Measurements from ENCODE around the gene CAB39L. TPM values are rescaled to one million over a fixed set of nuclear protein-coding genes. Genes with fewer than 3 reads are reported as not detected.

The CAB39L gene
- polyA plus RNA-seq, 1 of the 3 experiments (the other 2 are of a cell fraction) = 2.6 TPM

DNA sequence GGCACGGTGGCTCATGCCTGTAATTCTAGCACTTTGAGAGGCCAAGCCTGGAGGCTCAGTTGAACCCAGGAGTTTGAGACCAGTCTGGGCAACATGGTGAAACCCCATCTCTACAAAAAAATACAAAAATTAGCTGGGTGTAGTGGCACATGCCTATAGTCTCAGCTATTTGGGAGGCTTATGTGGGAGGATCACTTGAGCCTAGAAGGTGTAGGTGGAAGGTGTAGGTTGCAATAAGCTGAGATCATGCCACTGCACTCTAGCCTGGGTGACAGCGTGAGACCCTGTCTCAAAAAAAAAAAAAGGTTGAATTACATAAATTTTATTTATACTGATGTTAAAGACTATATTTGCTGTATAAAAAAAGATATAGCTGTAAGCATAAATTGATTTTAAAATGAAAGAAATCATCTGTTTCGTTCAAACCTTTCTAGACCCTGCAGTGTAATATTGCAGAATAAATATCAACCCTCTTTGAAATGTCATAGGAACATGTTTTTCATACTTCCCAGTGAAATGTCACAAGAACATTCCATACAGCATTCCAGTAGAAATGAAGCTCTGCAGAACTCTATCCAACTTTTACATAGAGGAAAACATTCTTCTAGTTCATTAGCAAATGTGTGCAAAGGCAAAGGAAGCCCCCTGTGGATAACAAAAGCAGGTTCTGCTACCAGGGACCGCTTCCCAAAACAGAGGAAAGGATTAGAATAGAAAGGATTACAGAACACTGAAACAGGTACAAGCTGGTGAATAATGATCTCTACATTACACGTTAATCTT is 76.0 kb downstream of the CAB39L start:
- CTCF ChIA-PET = interaction anchor here (0.8 to 1.3 kb wide), 3 partner anchors 67 to 239 kb away, joined by 3 read pairs; no protein-coding TSS in a partner anchor
- H3K4me3 ChIP-seq (ENCODE audit: low read depth in 2 of 2, low read length in 1 of 2) = no peak overlapping the region
- peaks cover 0 to 8% of the 10 kb centered on the region in 2 experiments; a peak in 2 of 4 replicates for H3K4me1 ChIP-seq (ENCODE audit: control insufficient read depth in 1 of 2, insufficient read depth in 2 of 2, low read depth in 1 of 2, low read length in 1 of 2)
- no peak for DNase-seq
- no peaks in the 10 kb centered on the region for H4K20me1 ChIP-seq (ENCODE audit: insufficient read depth)
- TF ChIP-seq TCF12 (IDR thresholded peaks at IDR 0.05) (peak; percentile 13; the same call in 1 of the 2 replicates), GABPA (IDR thresholded peaks at IDR 0.05; ENCODE audit: low read depth) (no peak)
- no peaks in the 10 kb centered on the region for H3K36me3 ChIP-seq (replicated peaks in 1 of 2; ENCODE audit: control insufficient read depth in 1 of 2, insufficient read depth in 2 of 2, low read length in 1 of 2)
- no peak overlapping the region for H3K4me2 ChIP-seq
- no peaks in the 10 kb centered on the region for H3K79me2 ChIP-seq (ENCODE audit: insufficient read depth)
- H3F3A ChIP-seq (replicated peaks; ENCODE audit: insufficient read depth) = no peaks in the 10 kb centered on the region
- H3K9me3 ChIP-seq = no peaks in the 10 kb centered on the region
- H3K27ac ChIP-seq (ENCODE audit: low read depth in 2 of 2, low read length in 1 of 2) = no peak overlapping the region
- POLR2A ChIA-PET = no interaction called here
- WGBS (ENCODE audit: low lambda C conversion rate) = 79% methylated on average over 5 of the region's 5 CpGs
- no peak overlapping the region for H2AFZ ChIP-seq (ENCODE audit: low read depth)
- no peaks in the 10 kb centered on the region for H3K9me2 ChIP-seq
- H3K27me3 ChIP-seq (ENCODE audit: insufficient read depth) = no peaks in the 10 kb centered on the region
- no peak overlapping the region for H3K9ac ChIP-seq

DNA sequence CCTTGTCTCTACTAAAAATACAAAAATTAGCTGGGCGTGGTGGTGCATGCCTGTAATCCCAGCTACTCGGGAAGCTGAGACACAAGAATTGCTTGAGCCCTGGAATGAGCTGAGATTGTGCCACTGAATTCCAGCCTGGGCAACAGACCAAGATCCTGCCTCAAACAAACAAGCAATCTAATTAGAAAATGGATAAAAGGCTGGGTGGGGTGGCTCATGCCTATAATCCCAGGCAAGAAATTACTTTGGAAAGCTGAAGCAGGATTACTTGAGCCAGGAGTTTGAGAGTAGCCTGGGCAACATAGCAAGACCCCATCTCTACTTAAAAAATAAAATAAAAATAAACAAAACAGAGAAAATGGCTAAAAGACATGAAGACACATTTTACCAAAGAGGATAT is 77.0 kb downstream of the CAB39L start:
- TF ChIP-seq RCOR1 (IDR thresholded peaks at IDR 0.05; ENCODE audit: low read length) (no peak), TAF1 (IDR thresholded peaks at IDR 0.05; ENCODE audit: borderline replicate concordance, low read depth, low read length) (no peak), FOSL2 (IDR thresholded peaks at IDR 0.05; ENCODE audit: borderline replicate concordance, low read depth) (no peak), GATA2 (CRISPR knock-in tag; IDR thresholded peaks at IDR 0.05) (no peak), EP300 (IDR thresholded peaks at IDR 0.05; ENCODE audit: borderline replicate concordance in 1 of 2, low read depth in 1 of 2, low read length in 1 of 2) (no peak)
- TF ChIP-seq, protein P1, sequence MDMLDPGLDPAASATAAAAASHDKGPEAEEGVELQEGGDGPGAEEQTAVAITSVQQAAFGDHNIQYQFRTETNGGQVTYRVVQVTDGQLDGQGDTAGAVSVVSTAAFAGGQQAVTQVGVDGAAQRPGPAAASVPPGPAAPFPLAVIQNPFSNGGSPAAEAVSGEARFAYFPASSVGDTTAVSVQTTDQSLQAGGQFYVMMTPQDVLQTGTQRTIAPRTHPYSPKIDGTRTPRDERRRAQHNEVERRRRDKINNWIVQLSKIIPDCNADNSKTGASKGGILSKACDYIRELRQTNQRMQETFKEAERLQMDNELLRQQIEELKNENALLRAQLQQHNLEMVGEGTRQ (IDR thresholded peaks at IDR 0.05; ENCODE audit: borderline replicate concordance, low read depth, low read length) = no peak
- Histone ChIP-seq H2AFZ (ENCODE audit: low read depth) (no peak overlapping the region), H3K27me3 (ENCODE audit: insufficient read depth) (no peaks in the 10 kb centered on the region), H3K79me2 (ENCODE audit: insufficient read depth) (no peaks in the 10 kb centered on the region), H3K36me3 (replicated peaks in 1 of 2; ENCODE audit: control insufficient read depth in 1 of 2, insufficient read depth in 2 of 2, low read length in 1 of 2) (no peaks in the 10 kb centered on the region), H3F3A (replicated peaks; ENCODE audit: insufficient read depth) (no peaks in the 10 kb centered on the region), H3K4me2 (no peak overlapping the region), H3K9me3 (no peaks in the 10 kb centered on the region), H3K4me3 (ENCODE audit: low read depth in 2 of 2, low read length in 1 of 2) (no peak overlapping the region), H3K4me1 (ENCODE audit: control insufficient read depth in 1 of 2, insufficient read depth in 2 of 2, low read depth in 1 of 2, low read length in 1 of 2) (peaks cover 0 to 8% of the 10 kb centered on the region in 2 experiments; a peak in 2 of 4 replicates), H3K27ac (ENCODE audit: low read depth in 2 of 2, low read length in 1 of 2) (no peak overlapping the region), H4K20me1 (ENCODE audit: insufficient read depth) (no peaks in the 10 kb centered on the region), H3K9me2 (no peaks in the 10 kb centered on the region), H3K9ac (no peak overlapping the region)
- no peak for DNase-seq
- 69% methylated on average over 2 of the region's 2 CpGs for WGBS (ENCODE audit: low lambda C conversion rate)
- POLR2A ChIA-PET = no interaction called here
- CTCF ChIA-PET = interaction anchor here (0.9 to 1.3 kb wide), 3 partner anchors 50 to 240 kb away, joined by 3 read pairs; no protein-coding TSS in a partner anchor

DNA sequence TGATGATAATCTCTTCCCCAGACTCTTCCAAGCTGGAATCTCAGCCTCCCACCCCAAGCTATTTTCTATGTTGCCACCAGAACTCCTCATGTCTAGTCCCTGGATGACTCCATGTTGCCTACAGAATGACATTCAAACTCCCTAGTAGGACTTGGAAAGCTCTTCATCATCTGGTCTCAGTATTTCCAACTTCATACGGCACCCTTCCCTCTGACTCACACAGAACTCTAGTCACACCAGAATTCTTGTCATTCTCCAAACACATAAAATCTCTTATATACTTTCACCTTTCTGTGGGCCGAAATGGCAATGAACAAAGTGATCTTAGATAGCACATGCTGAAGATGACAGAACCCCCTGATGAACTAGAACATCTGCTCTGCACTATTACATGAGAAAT is 86.2 kb downstream of the CAB39L start:
- no peaks in the 10 kb centered on the region for H3K9me3 ChIP-seq
- no peak overlapping the region for H3K4me2 ChIP-seq
- peak overlapping the region; percentile 66; the same call in 1 of the 2 replicates for H2AFZ ChIP-seq (ENCODE audit: low read depth)
- H3K4me3 ChIP-seq (ENCODE audit: low read depth in 2 of 2, low read length in 1 of 2) = no peak overlapping the region
- WGBS (ENCODE audit: low lambda C conversion rate) = 24% methylated on average over 2 of the region's 2 CpGs
- POLR2A ChIA-PET = no interaction called here
- CTCF ChIA-PET = no interaction called here
- no peaks in the 10 kb centered on the region for H3K27me3 ChIP-seq (ENCODE audit: insufficient read depth)
- DNase-seq = no peak
- peaks cover 14% of the 10 kb centered on the region for H3F3A ChIP-seq (replicated peaks; ENCODE audit: insufficient read depth)
- peaks cover 0 to 3% of the 10 kb centered on the region in 2 experiments for H3K36me3 ChIP-seq (replicated peaks in 1 of 2; ENCODE audit: control insufficient read depth in 1 of 2, insufficient read depth in 2 of 2, low read length in 1 of 2)
- H3K9ac ChIP-seq = no peak overlapping the region
- H4K20me1 ChIP-seq (ENCODE audit: insufficient read depth) = no peaks in the 10 kb centered on the region
- H3K27ac ChIP-seq (ENCODE audit: low read depth in 2 of 2, low read length in 1 of 2) = peak overlapping the region in 1 of 2 experiments; percentile 92; a peak in 2 of 4 replicates
- H3K4me1 ChIP-seq (ENCODE audit: control insufficient read depth in 1 of 2, insufficient read depth in 2 of 2, low read depth in 1 of 2, low read length in 1 of 2) = peaks cover 0 to 17% of the 10 kb centered on the region in 2 experiments; a peak in 2 of 4 replicates
- no peaks in the 10 kb centered on the region for H3K9me2 ChIP-seq
- H3K79me2 ChIP-seq (ENCODE audit: insufficient read depth) = no peaks in the 10 kb centered on the region
- TF ChIP-seq RXRA (IDR thresholded peaks at IDR 0.05; ENCODE audit: borderline replicate concordance, low read depth) = no peak
- TF ChIP-seq, protein P2, sequence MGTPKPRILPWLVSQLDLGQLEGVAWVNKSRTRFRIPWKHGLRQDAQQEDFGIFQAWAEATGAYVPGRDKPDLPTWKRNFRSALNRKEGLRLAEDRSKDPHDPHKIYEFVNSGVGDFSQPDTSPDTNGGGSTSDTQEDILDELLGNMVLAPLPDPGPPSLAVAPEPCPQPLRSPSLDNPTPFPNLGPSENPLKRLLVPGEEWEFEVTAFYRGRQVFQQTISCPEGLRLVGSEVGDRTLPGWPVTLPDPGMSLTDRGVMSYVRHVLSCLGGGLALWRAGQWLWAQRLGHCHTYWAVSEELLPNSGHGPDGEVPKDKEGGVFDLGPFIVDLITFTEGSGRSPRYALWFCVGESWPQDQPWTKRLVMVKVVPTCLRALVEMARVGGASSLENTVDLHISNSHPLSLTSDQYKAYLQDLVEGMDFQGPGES (IDR thresholded peaks at IDR 0.05; ENCODE audit: low read depth, low read length) = no peak
- TF ChIP-seq, protein P3, sequence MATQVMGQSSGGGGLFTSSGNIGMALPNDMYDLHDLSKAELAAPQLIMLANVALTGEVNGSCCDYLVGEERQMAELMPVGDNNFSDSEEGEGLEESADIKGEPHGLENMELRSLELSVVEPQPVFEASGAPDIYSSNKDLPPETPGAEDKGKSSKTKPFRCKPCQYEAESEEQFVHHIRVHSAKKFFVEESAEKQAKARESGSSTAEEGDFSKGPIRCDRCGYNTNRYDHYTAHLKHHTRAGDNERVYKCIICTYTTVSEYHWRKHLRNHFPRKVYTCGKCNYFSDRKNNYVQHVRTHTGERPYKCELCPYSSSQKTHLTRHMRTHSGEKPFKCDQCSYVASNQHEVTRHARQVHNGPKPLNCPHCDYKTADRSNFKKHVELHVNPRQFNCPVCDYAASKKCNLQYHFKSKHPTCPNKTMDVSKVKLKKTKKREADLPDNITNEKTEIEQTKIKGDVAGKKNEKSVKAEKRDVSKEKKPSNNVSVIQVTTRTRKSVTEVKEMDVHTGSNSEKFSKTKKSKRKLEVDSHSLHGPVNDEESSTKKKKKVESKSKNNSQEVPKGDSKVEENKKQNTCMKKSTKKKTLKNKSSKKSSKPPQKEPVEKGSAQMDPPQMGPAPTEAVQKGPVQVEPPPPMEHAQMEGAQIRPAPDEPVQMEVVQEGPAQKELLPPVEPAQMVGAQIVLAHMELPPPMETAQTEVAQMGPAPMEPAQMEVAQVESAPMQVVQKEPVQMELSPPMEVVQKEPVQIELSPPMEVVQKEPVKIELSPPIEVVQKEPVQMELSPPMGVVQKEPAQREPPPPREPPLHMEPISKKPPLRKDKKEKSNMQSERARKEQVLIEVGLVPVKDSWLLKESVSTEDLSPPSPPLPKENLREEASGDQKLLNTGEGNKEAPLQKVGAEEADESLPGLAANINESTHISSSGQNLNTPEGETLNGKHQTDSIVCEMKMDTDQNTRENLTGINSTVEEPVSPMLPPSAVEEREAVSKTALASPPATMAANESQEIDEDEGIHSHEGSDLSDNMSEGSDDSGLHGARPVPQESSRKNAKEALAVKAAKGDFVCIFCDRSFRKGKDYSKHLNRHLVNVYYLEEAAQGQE (IDR thresholded peaks at IDR 0.05; ENCODE audit: low read depth, low read length) = no peak
- no peak for TF ChIP-seq JUND (IDR thresholded peaks at IDR 0.05)
- TF ChIP-seq SMC3 (IDR thresholded peaks at IDR 0.05; ENCODE audit: low read depth, low read length) = no peak
- no peak for TF ChIP-seq RCOR1 (IDR thresholded peaks at IDR 0.05; ENCODE audit: low read length)
- TF ChIP-seq MEF2A (IDR thresholded peaks at IDR 0.05; ENCODE audit: borderline replicate concordance, low read depth) = no peak
